Liver (tissue), 3 donors: ENCODE results near the gene PIEZO2.

Experiments used
- EGR1 ChIP-seq, 2 donors: IDR thresholded peaks; 2 replicates each; pipeline ENCODE4 v1.6.1; 2016 to 2018; ENCODE audit warnings: antibody characterized with exemption in 2 of 2, low read depth in 2 of 2
- FOXA1 ChIP-seq: IDR thresholded peaks from 2 replicates; pipeline ENCODE4 v1.6.1; 2016; ENCODE audit warnings: antibody characterized with exemption
- FOXA2 ChIP-seq: IDR thresholded peaks from 2 replicates; pipeline ENCODE4 v1.6.1; 2016; ENCODE audit warnings: antibody characterized with exemption
- GABPA ChIP-seq, 2 donors: IDR thresholded peaks in 1 of 2; conservative IDR thresholded peaks in 1 of 2; 2 replicates each; pipeline ENCODE4 v1.6.1; 2016; ENCODE audit warnings: antibody characterized with exemption in 2 of 2, mild to moderate bottlenecking in 1 of 2, moderate library complexity in 1 of 2
- JUND ChIP-seq, 2 donors: IDR thresholded peaks; 2 replicates each; pipeline ENCODE4 v1.6.1; 2016; ENCODE audit warnings: antibody characterized with exemption in 2 of 2
- NR2F2 ChIP-seq: IDR thresholded peaks from 2 replicates; pipeline ENCODE4 v1.6.1; 2016; ENCODE audit warnings: antibody characterized with exemption
- RAD21 ChIP-seq, 2 donors: IDR thresholded peaks; 2 replicates each; pipeline ENCODE4 v1.6.1; 2016; ENCODE audit warnings: antibody characterized with exemption in 2 of 2, mild to moderate bottlenecking in 2 of 2
- SP1 ChIP-seq: IDR thresholded peaks from 2 replicates; pipeline ENCODE4 v1.6.1; 2018; ENCODE audit warnings: antibody characterized with exemption, mild to moderate bottlenecking
- TAF1 ChIP-seq: conservative IDR thresholded peaks from 2 replicates; pipeline ENCODE4 v1.6.1; 2016; ENCODE audit warnings: antibody characterized with exemption, mild to moderate bottlenecking
- TF ChIP-seq, protein P1 (sequence below): fragments of 150-350 bp; IDR thresholded peaks from 2 replicates; pipeline ENCODE4 v1.5.1; 2017; ENCODE audit warnings: improper control_type of control experiment, low read depth, low read length; ENCODE audit not compliant: missing input control
- TF ChIP-seq, protein P2 (sequence below): IDR thresholded peaks from 2 replicates; pipeline ENCODE4 v1.6.1; 2016; ENCODE audit warnings: antibody characterized with exemption, mild to moderate bottlenecking
- TF ChIP-seq, protein P3 (sequence below): IDR thresholded peaks from 2 replicates; pipeline ENCODE4 v1.6.1; 2016; ENCODE audit warnings: antibody characterized with exemption
- donor health status: healthy.
- donor health status: healthy.

DNA sequence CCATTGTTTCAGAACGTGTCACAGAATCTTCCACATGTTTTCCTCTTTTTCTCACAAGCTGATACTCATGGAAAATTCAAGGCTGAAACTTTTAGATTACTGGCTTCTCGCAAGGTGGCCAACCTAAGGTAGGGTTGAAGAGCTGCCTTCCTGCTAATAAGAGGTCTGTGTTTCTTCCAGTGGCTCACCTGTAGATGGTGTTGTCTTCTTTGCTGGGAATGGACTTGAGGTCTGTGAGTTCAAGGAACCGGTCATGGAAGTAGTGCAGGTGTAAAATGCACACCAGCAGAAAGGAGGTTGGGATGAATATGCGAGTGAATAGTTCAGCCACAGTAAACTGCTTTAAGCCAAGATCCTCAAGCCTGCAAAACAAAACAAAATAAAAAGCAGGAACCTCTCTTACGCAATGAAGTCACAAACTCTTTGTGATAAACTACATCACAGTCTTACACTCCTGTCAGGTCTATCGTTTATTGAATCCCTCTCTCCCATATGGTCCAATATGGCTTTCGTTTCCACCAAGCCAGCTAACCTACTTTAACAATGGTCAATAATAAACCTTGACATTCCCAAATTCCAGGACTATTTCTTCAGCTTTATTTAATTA lies 364.7 kb downstream of the PIEZO2 start:
- TF ChIP-seq JUND (IDR thresholded peaks at IDR 0.05) (no peak), NR2F2 (no peak), RAD21 (IDR thresholded peaks at IDR 0.05) (no peak), FOXA2 (no peak), FOXA1 (no peak), SP1 (no peak), GABPA (IDR thresholded peaks at IDR 0.05 in 1 of 2, conservative IDR thresholded peaks at IDR 0.05 in 1 of 2) (no peak), TAF1 (no peak), EGR1 (IDR thresholded peaks at IDR 0.05; ENCODE audit: low read depth in 2 of 2) (no peak)
- TF ChIP-seq, protein P1, sequence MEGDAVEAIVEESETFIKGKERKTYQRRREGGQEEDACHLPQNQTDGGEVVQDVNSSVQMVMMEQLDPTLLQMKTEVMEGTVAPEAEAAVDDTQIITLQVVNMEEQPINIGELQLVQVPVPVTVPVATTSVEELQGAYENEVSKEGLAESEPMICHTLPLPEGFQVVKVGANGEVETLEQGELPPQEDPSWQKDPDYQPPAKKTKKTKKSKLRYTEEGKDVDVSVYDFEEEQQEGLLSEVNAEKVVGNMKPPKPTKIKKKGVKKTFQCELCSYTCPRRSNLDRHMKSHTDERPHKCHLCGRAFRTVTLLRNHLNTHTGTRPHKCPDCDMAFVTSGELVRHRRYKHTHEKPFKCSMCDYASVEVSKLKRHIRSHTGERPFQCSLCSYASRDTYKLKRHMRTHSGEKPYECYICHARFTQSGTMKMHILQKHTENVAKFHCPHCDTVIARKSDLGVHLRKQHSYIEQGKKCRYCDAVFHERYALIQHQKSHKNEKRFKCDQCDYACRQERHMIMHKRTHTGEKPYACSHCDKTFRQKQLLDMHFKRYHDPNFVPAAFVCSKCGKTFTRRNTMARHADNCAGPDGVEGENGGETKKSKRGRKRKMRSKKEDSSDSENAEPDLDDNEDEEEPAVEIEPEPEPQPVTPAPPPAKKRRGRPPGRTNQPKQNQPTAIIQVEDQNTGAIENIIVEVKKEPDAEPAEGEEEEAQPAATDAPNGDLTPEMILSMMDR: no peak
- TF ChIP-seq, protein P2, sequence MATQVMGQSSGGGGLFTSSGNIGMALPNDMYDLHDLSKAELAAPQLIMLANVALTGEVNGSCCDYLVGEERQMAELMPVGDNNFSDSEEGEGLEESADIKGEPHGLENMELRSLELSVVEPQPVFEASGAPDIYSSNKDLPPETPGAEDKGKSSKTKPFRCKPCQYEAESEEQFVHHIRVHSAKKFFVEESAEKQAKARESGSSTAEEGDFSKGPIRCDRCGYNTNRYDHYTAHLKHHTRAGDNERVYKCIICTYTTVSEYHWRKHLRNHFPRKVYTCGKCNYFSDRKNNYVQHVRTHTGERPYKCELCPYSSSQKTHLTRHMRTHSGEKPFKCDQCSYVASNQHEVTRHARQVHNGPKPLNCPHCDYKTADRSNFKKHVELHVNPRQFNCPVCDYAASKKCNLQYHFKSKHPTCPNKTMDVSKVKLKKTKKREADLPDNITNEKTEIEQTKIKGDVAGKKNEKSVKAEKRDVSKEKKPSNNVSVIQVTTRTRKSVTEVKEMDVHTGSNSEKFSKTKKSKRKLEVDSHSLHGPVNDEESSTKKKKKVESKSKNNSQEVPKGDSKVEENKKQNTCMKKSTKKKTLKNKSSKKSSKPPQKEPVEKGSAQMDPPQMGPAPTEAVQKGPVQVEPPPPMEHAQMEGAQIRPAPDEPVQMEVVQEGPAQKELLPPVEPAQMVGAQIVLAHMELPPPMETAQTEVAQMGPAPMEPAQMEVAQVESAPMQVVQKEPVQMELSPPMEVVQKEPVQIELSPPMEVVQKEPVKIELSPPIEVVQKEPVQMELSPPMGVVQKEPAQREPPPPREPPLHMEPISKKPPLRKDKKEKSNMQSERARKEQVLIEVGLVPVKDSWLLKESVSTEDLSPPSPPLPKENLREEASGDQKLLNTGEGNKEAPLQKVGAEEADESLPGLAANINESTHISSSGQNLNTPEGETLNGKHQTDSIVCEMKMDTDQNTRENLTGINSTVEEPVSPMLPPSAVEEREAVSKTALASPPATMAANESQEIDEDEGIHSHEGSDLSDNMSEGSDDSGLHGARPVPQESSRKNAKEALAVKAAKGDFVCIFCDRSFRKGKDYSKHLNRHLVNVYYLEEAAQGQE: no peak
- TF ChIP-seq, protein P3, sequence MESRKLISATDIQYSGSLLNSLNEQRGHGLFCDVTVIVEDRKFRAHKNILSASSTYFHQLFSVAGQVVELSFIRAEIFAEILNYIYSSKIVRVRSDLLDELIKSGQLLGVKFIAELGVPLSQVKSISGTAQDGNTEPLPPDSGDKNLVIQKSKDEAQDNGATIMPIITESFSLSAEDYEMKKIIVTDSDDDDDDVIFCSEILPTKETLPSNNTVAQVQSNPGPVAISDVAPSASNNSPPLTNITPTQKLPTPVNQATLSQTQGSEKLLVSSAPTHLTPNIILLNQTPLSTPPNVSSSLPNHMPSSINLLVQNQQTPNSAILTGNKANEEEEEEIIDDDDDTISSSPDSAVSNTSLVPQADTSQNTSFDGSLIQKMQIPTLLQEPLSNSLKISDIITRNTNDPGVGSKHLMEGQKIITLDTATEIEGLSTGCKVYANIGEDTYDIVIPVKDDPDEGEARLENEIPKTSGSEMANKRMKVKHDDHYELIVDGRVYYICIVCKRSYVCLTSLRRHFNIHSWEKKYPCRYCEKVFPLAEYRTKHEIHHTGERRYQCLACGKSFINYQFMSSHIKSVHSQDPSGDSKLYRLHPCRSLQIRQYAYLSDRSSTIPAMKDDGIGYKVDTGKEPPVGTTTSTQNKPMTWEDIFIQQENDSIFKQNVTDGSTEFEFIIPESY: no peak
